ENCODE results near the gene ATP1A1. TPM values are rescaled to one million over a fixed set of nuclear protein-coding genes. Genes with fewer than 3 reads are reported as not detected.

ATP1A1 gene
- total and polyA plus RNA-seq, 2 experiments from 2014 or later = 117 to 202 TPM

- TF ChIP-seq ZNF462 (CRISPR knock-in tag; IDR thresholded peaks at IDR 0.05) = no peak
Measured at GRCh38 chr1:116337398-116337797, 35.6 kb upstream of the ATP1A1 start (continued).

GRCh38 chr1:116338400-116338799 is 34.6 kb upstream of the ATP1A1 start:
- Histone ChIP-seq H3K79me2 (replicated peaks; ENCODE audit: insufficient read depth) (no peaks in the 10 kb centered on the region), H3K27me3 (ENCODE audit: insufficient read depth) (no peaks in the 10 kb centered on the region), H3F3A (replicated peaks; ENCODE audit: low read depth) (no peaks in the 10 kb centered on the region), H3K9me2 (ENCODE audit: insufficient read depth) (0 out of 2 replicates have a peak, but pooled peaks cover 3% of the 10 kb centered on the region), H3K4me2 (no peak overlapping the region), H3K4me1 (ENCODE audit: insufficient read depth) (peaks cover 13% of the 10 kb centered on the region), H3K36me3 (ENCODE audit: insufficient read depth) (no peaks in the 10 kb centered on the region), H3K4me3 (no peak overlapping the region), H2AFZ (no peak overlapping the region), H4K20me1 (replicated peaks; ENCODE audit: insufficient read depth) (no peaks in the 10 kb centered on the region), H3K27ac (ENCODE audit: low read depth) (no peak overlapping the region)
- Mint-ChIP-seq H3K4me3 (no peak overlapping the region), H3K4me1 (peaks cover 24% of the 10 kb centered on the region), H3K9me3 (no peaks in the 10 kb centered on the region; the same call in 2 of the 3 replicates), H3K27ac (no peak overlapping the region), H3K27me3 (ENCODE audit: insufficient read depth, low read depth, poor library complexity) (peaks cover 4% of the 10 kb centered on the region), H3K36me3 (ENCODE audit: low read depth) (no peaks in the 10 kb centered on the region)
- DNase-seq (ENCODE audit: low spot score) = no peak
- ATAC-seq = no peak
- no peak for TF ChIP-seq ZNF114 (CRISPR knock-in tag; IDR thresholded peaks at IDR 0.05)
- TF ChIP-seq POLR2AphosphoS5 (IDR thresholded peaks at IDR 0.05; ENCODE audit: low read depth) = no peak
- no peak for TF ChIP-seq ZNF462 (CRISPR knock-in tag; IDR thresholded peaks at IDR 0.05)
